GM18505 (cell line): ENCODE data around the gene DEFB132.

ENCODE experiments used
- ATAC-seq: cut with Tn5 transposase; IDR thresholded peaks from one replicate; pipeline ENCODE4 v1.9.1; 2021; ENCODE audit not compliant: unreplicated experiment
- POLR2A ChIP-seq: IDR thresholded peaks from 4 replicates; pipeline ENCODE4 v1.6.1; 2011; ENCODE audit warnings: borderline replicate concordance; ENCODE audit not compliant: insufficient read depth, insufficient read length; ENCODE audit errors: extremely low read depth

The DEFB132 gene

GRCh38 chr20:276620-277495, 19.3 kb downstream of the DEFB132 start:
- no peak for ATAC-seq
- TF ChIP-seq POLR2A = no peak

GRCh38 chr20:277496-277781, 19.9 kb downstream of the DEFB132 start:
- no peak for TF ChIP-seq POLR2A
- ATAC-seq = no peak

DNA sequence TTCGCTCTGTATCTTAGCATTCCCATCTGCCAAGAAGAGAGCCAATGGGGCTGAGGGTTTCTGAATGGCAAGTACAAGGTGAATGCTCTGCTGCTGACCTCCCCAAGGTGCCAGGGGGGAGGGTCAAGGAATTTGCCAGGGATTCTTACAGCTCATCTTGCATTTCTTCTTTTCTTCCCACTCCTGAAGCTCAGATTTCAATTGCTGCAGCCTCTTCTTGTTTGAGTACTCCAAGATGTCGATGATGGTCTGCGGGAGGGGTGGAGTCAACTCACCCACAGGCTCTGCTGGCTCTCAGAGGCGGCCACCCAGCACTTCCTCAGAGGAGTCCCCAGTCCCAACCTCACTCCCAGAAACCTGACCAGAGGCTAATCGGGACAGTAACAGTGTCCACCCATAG, 20.7 kb downstream of the DEFB132 start:
- ATAC-seq = no peak
- no peak for TF ChIP-seq POLR2A

- no peak for ATAC-seq
- no peak for TF ChIP-seq POLR2A
These were observed 21.4 kb downstream of the DEFB132 start for GRCh38 chr20:278607-279571.

DNA sequence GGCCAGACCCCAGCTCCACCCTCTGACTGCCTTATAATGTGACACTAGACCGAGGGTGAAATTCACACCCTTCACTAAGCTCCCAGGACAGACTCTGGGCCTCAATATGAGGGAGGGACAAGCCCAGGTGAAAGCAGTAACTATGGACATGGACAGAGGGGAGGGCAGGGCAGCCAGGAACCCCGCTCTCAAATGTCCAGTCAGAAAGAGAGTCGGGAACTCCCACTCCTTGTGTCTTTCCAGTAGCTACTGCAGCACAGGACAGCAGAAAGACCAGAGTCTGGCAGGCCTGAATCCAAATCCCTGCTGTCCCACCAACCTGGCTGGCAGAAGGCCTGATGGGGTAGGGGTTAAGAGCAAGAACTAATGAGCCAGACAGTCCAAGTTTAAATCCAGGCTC, 26.6 kb downstream of the DEFB132 start:
- no peak for TF ChIP-seq POLR2A
- no peak for ATAC-seq

DNA sequence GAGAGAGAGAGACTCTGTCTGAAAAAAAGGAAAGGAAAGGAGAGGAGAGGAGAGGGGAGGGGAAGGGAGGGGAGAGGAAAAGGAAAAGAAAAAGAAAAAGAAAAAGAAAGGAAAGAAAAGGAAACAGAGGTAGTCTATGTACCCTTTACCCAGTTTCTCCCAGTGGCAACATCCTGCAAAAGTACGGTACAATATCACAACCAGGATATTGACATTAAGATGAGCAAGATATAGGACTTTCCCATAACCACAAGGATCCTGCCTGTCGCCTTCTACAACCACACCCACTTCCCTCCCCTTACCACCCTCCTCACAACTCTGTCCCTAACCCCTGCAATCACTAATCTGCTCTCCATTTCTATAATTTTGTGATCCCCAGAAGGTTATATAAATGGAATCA, 29.0 kb downstream of the DEFB132 start:
- TF ChIP-seq POLR2A = no peak
- no peak for ATAC-seq

- ATAC-seq = no peak
- TF ChIP-seq POLR2A = no peak
These were observed 31.6 kb downstream of the DEFB132 start for GRCh38 chr20:288956-289692.

GRCh38 chr20:289693-290083, 32.2 kb downstream of the DEFB132 start:
- ATAC-seq = no peak
- TF ChIP-seq POLR2A = no peak

DNA sequence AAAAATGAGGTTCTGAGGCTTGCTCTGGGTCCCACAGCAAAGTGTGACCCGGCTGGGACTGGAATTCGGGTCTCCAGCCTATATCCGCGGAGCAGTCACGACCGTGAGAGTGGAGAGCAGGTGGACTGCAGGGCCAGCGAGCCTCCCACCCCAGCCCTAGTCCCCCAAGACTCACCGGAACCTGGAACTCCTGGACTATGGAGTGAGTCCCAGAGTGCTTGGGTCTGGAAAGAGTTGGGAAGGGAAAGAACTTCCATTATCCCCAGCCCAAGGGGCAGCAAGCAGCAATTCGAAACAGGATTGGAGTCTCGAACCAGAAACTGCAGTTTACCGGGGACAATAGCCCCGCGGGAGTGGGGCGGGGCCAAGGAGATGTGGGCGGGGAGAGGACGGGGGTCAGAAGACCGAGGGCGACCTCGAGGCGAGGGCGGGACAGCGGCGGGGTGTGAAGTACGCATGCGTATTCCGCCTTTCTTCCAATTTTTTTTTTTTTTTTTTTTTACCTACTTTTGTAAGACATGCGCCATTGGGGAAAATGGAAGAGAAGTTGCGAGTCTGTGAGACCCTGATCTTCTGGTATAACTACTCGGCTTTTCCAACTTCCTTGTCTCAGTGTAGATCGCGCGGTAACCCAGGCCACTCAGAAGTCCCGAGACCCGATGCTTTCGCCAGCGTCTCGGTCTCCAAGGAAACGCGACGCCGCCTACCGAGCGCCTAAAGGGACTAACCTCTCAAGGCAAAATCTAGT, 32.7 kb downstream of the DEFB132 start, which contains the start of gene C20orf96:
Gene C20orf96, minus strand, starts transcription at position 667 of the 748 bp plus-strand sequence. Its CDS starts 140 bp downstream, at position 527.
- TF ChIP-seq POLR2A = peak; percentile 50
- ATAC-seq = peak; percentile 78

DNA sequence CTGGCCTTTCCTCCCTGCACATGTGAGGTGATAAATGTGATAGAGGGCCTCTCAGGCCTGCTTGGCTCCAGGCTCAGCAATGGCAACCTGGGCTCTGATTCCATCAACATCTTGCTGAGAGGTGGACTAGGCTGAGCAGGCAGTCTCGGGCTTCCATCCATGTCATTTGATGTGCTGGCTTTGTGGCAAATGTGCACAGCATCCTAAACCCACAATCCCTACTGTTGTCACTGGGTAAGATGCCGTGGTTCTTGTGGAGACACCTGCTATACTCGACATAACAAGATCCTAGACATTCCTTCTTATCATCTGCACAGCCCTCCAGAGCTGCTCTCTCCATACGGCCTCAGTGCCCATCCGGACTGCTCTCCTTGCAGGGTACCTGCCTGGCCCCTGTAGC, 37.1 kb downstream of the DEFB132 start:
- no peak for ATAC-seq
- no peak for TF ChIP-seq POLR2A

DNA sequence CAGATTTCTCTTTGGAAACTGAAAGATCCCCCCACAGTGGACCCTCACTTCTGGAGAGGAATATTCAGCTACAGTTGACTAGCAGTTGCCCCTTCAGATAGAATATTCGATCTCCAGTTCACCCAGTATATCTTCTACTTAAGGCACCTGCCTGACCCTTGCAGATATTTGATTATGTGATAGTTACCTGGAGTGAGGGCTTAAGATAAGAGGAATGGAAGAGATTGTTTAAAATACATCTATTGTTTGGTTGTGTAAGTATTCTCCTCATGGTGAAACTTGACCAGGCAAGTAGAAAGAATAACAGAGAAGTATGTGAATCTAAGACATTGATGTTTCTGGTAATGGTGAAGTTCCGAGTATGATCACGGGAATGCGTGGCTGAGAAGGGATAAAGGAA, 38.3 kb downstream of the DEFB132 start:
- no peak for ATAC-seq
- no peak for TF ChIP-seq POLR2A

GRCh38 chr20:297098-297924, 39.8 kb downstream of the DEFB132 start, which contains the start of gene ZCCHC3:
Gene ZCCHC3, plus strand, starts transcription at chr20:297570. Its CDS starts 17 bp downstream, at chr20:297587.
- ATAC-seq = peak; percentile 73
- peak; percentile 84 for TF ChIP-seq POLR2A
